HepG2 (cell line): Measurements from ENCODE around the gene TOMM7. TPM values are rescaled to one million over a fixed set of nuclear protein-coding genes. Genes with fewer than 3 reads are reported as not detected.
A peak's percentile ranks its signal among the peaks of the same experiment; 100 is the strongest.

ENCODE experiments used
- MIXL1 ChIP-seq: IDR thresholded peaks from 2 replicates; pipeline ENCODE4 v1.6.1; 2016
- NR2F1 ChIP-seq, 2 experiments: fragments of 450-650 bp in 1 of 2; formaldehyde crosslinking in 1 of 2; IDR thresholded peaks; 2 replicates each; pipeline versions ENCODE4 v1.5.0 to v1.6.1; 2016 to 2020; ENCODE audit warnings: mild to moderate bottlenecking in 1 of 2, missing compliant biosample characterization in 1 of 2, missing genetic modification reagents in 1 of 2, moderate library complexity in 1 of 2
- SNAPC2 ChIP-seq: sonication (generic); formaldehyde crosslinking; IDR thresholded peaks from 2 replicates; pipeline ENCODE4 v1.8.1; 2022; ENCODE audit warnings: mild to moderate bottlenecking, missing genetic modification reagents
- SOX6 ChIP-seq, 2 experiments: fragments of 450-650 bp in 1 of 2; sonication (generic) in 1 of 2; formaldehyde crosslinking in 1 of 2; IDR thresholded peaks; 2 replicates each; pipeline versions ENCODE4 v1.4.0 to v1.6.1; 2017 to 2020; ENCODE audit warnings: antibody characterized with exemption in 1 of 2, mild to moderate bottlenecking in 1 of 2, missing genetic modification reagents in 1 of 2
- ZNF724P ChIP-seq: sonication (generic); formaldehyde crosslinking; IDR thresholded peaks from 2 replicates; pipeline ENCODE4 v1.8.0; 2022; ENCODE audit warnings: missing genetic modification reagents, borderline replicate concordance
- polyA plus RNA-seq, 8 experiments: library from polyadenylated mRNA; depleted of rRNA in 3 of 8; stranded (reverse) in 7 of 8; unstranded in 1 of 8; fragments of >200 nt; fragmentation: Illumina TruSeq in 4 of 8; extraction: Trizol in 4 of 8; gene quantifications; 2 replicates each; pipeline versions ENCODE4 v1.2.1 to v1.2.3, GENCODE V29; 2011 to 2016; ENCODE audit warnings: low read depth in 4 of 8, missing spikeins in 1 of 8, mixed read lengths in 1 of 8; ENCODE audit not compliant: insufficient read depth in 1 of 8
- total RNA-seq, 5 experiments: library from RNA; depleted of rRNA; stranded (reverse); fragments of >200 nt; fragmentation: Illumina TruSeq; extraction: Trizol; gene quantifications; 2 replicates each; pipeline ENCODE4 v1.2.3, GENCODE V29; 2016; ENCODE audit warnings: low read depth in 1 of 5
- TF ChIP-seq, protein P1 (sequence below): sonication (generic); formaldehyde crosslinking; IDR thresholded peaks from 2 replicates; pipeline ENCODE4 v1.4.0; 2020; ENCODE audit warnings: low read depth, missing genetic modification reagents
- TF ChIP-seq, protein P2 (sequence below): sonication (generic); formaldehyde crosslinking; IDR thresholded peaks from 2 replicates; pipeline ENCODE4 v1.4.0; 2020; ENCODE audit warnings: missing genetic modification reagents, low read depth, mild to moderate bottlenecking, borderline replicate concordance
- TF ChIP-seq, protein P3 (sequence below): sonication (generic); formaldehyde crosslinking; IDR thresholded peaks from 2 replicates; pipeline ENCODE4 v1.4.0; 2020; ENCODE audit warnings: missing genetic modification reagents, borderline replicate concordance
- TF ChIP-seq, protein P4 (sequence below): sonication (generic); formaldehyde crosslinking; IDR thresholded peaks from 2 replicates; pipeline ENCODE4 v1.5.1; 2020; ENCODE audit warnings: mild to moderate bottlenecking, missing genetic modification reagents
- TF ChIP-seq, protein P5 (sequence below): sonication (generic); formaldehyde crosslinking; IDR thresholded peaks from 2 replicates; pipeline ENCODE4 v1.4.0; 2020; ENCODE audit warnings: missing genetic modification reagents
- TF ChIP-seq, protein P6 (sequence below): IDR thresholded peaks from 2 replicates; pipeline ENCODE4 v1.6.1; 2016; ENCODE audit warnings: missing compliant biosample characterization, missing genetic modification reagents, borderline replicate concordance

Gene TOMM7
- total and polyA plus RNA-seq, 2 of the 13 experiments (the other 11 are each of a cell fraction or from before 2014, with no cell fraction given), result 251 to 369 TPM

DNA sequence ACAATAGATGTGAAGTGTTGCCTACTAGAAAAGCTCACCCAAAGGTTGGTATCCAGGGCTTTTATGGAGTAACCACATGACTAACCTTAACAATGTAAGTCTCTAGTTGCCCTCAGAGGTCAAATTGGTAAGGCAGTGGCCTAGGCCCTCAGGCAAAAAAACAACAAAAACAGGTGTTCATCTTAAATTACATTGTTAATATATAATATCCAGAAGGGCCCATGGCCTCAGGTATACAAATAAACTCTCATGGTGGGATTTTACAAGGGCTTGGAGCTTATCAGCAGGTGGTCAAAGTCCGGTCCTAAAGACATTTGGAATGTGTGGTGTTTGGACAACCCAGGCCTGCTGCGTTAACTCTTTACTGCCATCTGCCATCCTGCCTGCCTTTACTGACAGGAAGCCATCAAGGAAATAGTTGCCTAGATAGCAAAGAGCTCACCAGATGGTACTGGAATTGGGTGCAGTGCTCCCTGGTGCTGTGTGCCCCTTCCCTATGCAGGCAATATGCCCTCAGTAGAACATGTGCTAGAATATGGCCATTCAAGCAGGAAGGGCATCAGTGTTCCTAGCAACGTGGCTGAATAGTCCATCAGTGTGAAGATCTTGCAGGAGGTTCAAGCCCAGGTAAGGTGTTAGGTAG is 36.2 kb downstream of the TOMM7 start (continued):
- TF ChIP-seq, protein P1, sequence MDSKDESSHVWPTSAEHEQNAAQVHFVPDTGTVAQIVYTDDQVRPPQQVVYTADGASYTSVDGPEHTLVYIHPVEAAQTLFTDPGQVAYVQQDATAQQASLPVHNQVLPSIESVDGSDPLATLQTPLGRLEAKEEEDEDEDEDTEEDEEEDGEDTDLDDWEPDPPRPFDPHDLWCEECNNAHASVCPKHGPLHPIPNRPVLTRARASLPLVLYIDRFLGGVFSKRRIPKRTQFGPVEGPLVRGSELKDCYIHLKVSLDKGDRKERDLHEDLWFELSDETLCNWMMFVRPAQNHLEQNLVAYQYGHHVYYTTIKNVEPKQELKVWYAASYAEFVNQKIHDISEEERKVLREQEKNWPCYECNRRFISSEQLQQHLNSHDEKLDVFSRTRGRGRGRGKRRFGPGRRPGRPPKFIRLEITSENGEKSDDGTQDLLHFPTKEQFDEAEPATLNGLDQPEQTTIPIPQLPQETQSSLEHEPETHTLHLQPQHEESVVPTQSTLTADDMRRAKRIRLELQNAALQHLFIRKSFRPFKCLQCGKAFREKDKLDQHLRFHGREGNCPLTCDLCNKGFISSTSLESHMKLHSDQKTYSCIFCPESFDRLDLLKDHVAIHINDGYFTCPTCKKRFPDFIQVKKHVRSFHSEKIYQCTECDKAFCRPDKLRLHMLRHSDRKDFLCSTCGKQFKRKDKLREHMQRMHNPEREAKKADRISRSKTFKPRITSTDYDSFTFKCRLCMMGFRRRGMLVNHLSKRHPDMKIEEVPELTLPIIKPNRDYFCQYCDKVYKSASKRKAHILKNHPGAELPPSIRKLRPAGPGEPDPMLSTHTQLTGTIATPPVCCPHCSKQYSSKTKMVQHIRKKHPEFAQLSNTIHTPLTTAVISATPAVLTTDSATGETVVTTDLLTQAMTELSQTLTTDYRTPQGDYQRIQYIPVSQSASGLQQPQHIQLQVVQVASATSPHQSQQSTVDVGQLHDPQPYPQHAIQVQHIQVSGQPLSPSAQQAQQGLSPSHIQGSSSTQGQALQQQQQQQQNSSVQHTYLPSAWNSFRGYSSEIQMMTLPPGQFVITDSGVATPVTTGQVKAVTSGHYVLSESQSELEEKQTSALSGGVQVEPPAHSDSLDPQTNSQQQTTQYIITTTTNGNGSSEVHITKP (CRISPR knock-in tag), result 0 out of 2 replicates have a peak, but pooled peaks have one; percentile 34
- TF ChIP-seq, protein P2, sequence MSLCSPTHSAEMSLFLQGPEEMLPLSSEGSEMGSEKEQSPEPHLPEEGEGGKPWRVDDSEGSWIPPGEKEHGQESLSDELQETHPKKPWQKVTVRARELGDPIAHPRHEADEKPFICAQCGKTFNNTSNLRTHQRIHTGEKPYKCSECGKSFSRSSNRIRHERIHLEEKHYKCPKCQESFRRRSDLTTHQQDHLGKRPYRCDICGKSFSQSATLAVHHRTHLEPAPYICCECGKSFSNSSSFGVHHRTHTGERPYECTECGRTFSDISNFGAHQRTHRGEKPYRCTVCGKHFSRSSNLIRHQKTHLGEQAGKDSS, result 0 out of 2 replicates have a peak, but pooled peaks have one; percentile 19
- TF ChIP-seq NR2F1 (CRISPR knock-in tag; IDR thresholded peaks at IDR 0.05) (peak; percentile 66 to 77; a peak in 3 of 4 replicates), SOX6 (IDR thresholded peaks at IDR 0.05) (no peak), SOX6 (CRISPR knock-in tag; IDR thresholded peaks at IDR 0.05) (peak; percentile 99), SNAPC2 (CRISPR knock-in tag) (peak; percentile 82; the same call in 1 of the 2 replicates), MIXL1 (CRISPR knock-in tag) (peak; percentile 88), ZNF724P (CRISPR knock-in tag) (no peak)
- TF ChIP-seq, protein P3, sequence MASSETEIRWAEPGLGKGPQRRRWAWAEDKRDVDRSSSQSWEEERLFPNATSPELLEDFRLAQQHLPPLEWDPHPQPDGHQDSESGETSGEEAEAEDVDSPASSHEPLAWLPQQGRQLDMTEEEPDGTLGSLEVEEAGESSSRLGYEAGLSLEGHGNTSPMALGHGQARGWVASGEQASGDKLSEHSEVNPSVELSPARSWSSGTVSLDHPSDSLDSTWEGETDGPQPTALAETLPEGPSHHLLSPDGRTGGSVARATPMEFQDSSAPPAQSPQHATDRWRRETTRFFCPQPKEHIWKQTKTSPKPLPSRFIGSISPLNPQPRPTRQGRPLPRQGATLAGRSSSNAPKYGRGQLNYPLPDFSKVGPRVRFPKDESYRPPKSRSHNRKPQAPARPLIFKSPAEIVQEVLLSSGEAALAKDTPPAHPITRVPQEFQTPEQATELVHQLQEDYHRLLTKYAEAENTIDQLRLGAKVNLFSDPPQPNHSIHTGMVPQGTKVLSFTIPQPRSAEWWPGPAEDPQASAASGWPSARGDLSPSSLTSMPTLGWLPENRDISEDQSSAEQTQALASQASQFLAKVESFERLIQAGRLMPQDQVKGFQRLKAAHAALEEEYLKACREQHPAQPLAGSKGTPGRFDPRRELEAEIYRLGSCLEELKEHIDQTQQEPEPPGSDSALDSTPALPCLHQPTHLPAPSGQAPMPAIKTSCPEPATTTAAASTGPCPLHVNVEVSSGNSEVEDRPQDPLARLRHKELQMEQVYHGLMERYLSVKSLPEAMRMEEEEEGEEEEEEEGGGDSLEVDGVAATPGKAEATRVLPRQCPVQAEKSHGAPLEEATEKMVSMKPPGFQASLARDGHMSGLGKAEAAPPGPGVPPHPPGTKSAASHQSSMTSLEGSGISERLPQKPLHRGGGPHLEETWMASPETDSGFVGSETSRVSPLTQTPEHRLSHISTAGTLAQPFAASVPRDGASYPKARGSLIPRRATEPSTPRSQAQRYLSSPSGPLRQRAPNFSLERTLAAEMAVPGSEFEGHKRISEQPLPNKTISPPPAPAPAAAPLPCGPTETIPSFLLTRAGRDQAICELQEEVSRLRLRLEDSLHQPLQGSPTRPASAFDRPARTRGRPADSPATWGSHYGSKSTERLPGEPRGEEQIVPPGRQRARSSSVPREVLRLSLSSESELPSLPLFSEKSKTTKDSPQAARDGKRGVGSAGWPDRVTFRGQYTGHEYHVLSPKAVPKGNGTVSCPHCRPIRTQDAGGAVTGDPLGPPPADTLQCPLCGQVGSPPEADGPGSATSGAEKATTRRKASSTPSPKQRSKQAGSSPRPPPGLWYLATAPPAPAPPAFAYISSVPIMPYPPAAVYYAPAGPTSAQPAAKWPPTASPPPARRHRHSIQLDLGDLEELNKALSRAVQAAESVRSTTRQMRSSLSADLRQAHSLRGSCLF (CRISPR knock-in tag), result no peak
- TF ChIP-seq, protein P4, sequence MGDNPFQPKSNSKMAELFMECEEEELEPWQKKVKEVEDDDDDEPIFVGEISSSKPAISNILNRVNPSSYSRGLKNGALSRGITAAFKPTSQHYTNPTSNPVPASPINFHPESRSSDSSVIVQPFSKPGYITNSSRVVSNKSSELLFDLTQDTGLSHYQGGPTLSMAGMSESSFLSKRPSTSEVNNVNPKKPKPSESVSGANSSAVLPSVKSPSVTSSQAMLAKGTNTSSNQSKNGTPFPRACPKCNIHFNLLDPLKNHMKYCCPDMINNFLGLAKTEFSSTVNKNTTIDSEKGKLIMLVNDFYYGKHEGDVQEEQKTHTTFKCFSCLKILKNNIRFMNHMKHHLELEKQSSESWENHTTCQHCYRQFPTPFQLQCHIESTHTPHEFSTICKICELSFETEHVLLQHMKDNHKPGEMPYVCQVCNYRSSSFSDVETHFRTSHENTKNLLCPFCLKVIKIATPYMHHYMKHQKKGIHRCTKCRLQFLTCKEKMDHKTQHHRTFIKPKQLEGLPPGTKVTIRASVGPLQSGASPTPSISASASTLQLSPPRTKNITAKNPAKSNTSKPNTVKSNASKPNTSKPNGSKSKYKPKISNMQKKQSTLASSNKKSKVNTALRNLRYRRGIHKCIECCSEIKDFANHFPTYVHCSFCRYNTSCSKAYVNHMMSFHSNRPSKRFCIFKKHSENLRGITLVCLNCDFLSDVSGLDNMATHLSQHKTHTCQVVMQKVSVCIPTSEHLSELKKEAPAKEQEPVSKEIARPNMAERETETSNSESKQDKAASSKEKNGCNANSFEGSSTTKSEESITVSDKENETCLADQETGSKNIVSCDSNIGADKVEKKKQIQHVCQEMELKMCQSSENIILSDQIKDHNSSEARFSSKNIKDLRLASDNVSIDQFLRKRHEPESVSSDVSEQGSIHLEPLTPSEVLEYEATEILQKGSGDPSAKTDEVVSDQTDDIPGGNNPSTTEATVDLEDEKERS (CRISPR knock-in tag), result 0 out of 2 replicates have a peak, but pooled peaks have one; percentile 18
- TF ChIP-seq, protein P5, sequence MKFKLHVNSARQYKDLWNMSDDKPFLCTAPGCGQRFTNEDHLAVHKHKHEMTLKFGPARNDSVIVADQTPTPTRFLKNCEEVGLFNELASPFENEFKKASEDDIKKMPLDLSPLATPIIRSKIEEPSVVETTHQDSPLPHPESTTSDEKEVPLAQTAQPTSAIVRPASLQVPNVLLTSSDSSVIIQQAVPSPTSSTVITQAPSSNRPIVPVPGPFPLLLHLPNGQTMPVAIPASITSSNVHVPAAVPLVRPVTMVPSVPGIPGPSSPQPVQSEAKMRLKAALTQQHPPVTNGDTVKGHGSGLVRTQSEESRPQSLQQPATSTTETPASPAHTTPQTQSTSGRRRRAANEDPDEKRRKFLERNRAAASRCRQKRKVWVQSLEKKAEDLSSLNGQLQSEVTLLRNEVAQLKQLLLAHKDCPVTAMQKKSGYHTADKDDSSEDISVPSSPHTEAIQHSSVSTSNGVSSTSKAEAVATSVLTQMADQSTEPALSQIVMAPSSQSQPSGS (CRISPR knock-in tag), result peak; percentile 82
- TF ChIP-seq, protein P6, sequence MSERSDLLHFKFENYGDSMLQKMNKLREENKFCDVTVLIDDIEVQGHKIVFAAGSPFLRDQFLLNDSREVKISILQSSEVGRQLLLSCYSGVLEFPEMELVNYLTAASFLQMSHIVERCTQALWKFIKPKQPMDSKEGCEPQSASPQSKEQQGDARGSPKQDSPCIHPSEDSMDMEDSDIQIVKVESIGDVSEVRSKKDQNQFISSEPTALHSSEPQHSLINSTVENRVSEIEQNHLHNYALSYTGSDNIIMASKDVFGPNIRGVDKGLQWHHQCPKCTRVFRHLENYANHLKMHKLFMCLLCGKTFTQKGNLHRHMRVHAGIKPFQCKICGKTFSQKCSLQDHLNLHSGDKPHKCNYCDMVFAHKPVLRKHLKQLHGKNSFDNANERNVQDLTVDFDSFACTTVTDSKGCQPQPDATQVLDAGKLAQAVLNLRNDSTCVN (CRISPR knock-in tag), result no peak; the same call in 1 of the 2 replicates
